HEK293 (cell line): ENCODE measurements around the gene MYLK.
"Not testable (repeated sequence)": the region's sequence is repeated elsewhere in the genome, so short reads cannot be mapped to it uniquely, and the experiment has no call there.

Experiments
- CTCF ChIA-PET: fragments of 350-600 bp; formaldehyde crosslinking; extraction: SDS; loops from one replicate; lab custom pipeline; 2021; ENCODE audit warnings: antibody characterized with exemption; lab: Yijun Ruan, JAX
- POLR2A ChIA-PET: fragments of 300-600 bp; formaldehyde crosslinking; extraction: SDS; loops from one replicate; lab custom pipeline; 2020; ENCODE audit warnings: antibody characterized with exemption, inconsistent platforms; lab: Yijun Ruan, JAX
- H3K27ac ChIP-seq: fragments of 200-500 bp; sonication (Bioruptor generic); 2 replicates; pipeline ENCODE4 v1.5.1; 2014; ENCODE audit warnings: low read depth, low read length, control low read depth, inconsistent platforms; ENCODE audit errors: extremely low read depth
- H3K36me3 ChIP-seq, 2 experiments: fragments of 200-500 bp in 1 of 2; sonication (Bioruptor generic) in 1 of 2; 1 replicate in 1 of 2; 2 replicates in 1 of 2; pipeline ENCODE4 v1.5.1; 2014 to 2017; ENCODE audit warnings: inconsistent platforms in 2 of 2, low read length in 2 of 2; ENCODE audit not compliant: control insufficient read depth in 2 of 2, insufficient read depth in 1 of 2
- H3K4me1 ChIP-seq: fragments of 200-500 bp; sonication (Bioruptor generic); 2 replicates; pipeline ENCODE4 v1.5.1; 2014; ENCODE audit warnings: mild to moderate bottlenecking, low read length, inconsistent platforms; ENCODE audit not compliant: control insufficient read depth, insufficient read depth
- H3K4me3 ChIP-seq: 2 replicates; pipeline ENCODE4 v1.5.1; 2011; ENCODE audit warnings: low read depth, mild to moderate bottlenecking, control low read depth, low read length, moderate library complexity
- H3K9me3 ChIP-seq: fragments of 200-500 bp; sonication (Bioruptor generic); 2 replicates; pipeline ENCODE4 v1.5.1; 2014; ENCODE audit warnings: low read depth, low read length, inconsistent platforms; ENCODE audit not compliant: control insufficient read depth, insufficient read depth
- HOXA7 ChIP-seq: sonication (generic); formaldehyde crosslinking; IDR thresholded peaks from 2 replicates; pipeline ENCODE4 v1.8.1; 2022; ENCODE audit warnings: missing genetic modification reagents, borderline replicate concordance
- MEIS1 ChIP-seq: sonication (generic); formaldehyde crosslinking; IDR thresholded peaks from 2 replicates; pipeline ENCODE4 v1.8.1; 2022; ENCODE audit warnings: missing genetic modification reagents, mild to moderate bottlenecking, borderline replicate concordance
- ZEB2 ChIP-seq: fragments of 450-650 bp; formaldehyde crosslinking; IDR thresholded peaks from 2 replicates; pipeline ENCODE4 v1.5.1; 2016; ENCODE audit warnings: missing biosample characterization, missing genetic modification characterization
- ZFP69B ChIP-seq: fragments of 450-650 bp; formaldehyde crosslinking; IDR thresholded peaks from 2 replicates; pipeline ENCODE4 v1.5.1; 2016; ENCODE audit warnings: missing biosample characterization, missing genetic modification characterization
- ZNF140 ChIP-seq: fragments of 450-650 bp; formaldehyde crosslinking; IDR thresholded peaks from 2 replicates; pipeline ENCODE4 v1.5.1; 2016; ENCODE audit warnings: missing biosample characterization, missing genetic modification characterization
- ZNF169 ChIP-seq: fragments of 450-650 bp; formaldehyde crosslinking; IDR thresholded peaks from 2 replicates; pipeline ENCODE4 v1.5.1; 2016; ENCODE audit warnings: missing biosample characterization, missing genetic modification characterization
- ZNF184 ChIP-seq: fragments of 450-650 bp; IDR thresholded peaks from 2 replicates; pipeline ENCODE4 v1.5.1; 2018; ENCODE audit warnings: missing biosample characterization, mild to moderate bottlenecking, missing genetic modification characterization
- ZNF214 ChIP-seq: fragments of 450-650 bp; formaldehyde crosslinking; IDR thresholded peaks from 2 replicates; pipeline ENCODE4 v1.5.1; 2017; ENCODE audit warnings: missing biosample characterization, mild to moderate bottlenecking, missing genetic modification characterization, borderline replicate concordance
- ZNF24 ChIP-seq: fragments of 450-650 bp; formaldehyde crosslinking; IDR thresholded peaks from 2 replicates; pipeline ENCODE4 v1.5.1; 2016; ENCODE audit warnings: missing biosample characterization, missing genetic modification characterization
- ZNF266 ChIP-seq: fragments of 450-650 bp; formaldehyde crosslinking; IDR thresholded peaks from 2 replicates; pipeline ENCODE4 v1.5.1; 2016; ENCODE audit warnings: missing biosample characterization, missing genetic modification characterization, low read depth
- ZNF302 ChIP-seq: fragments of 450-650 bp; formaldehyde crosslinking; IDR thresholded peaks from 2 replicates; pipeline ENCODE4 v1.5.1; 2016; ENCODE audit warnings: missing biosample characterization, missing genetic modification characterization, low read depth
- ZNF391 ChIP-seq: fragments of 450-650 bp; formaldehyde crosslinking; IDR thresholded peaks from 2 replicates; pipeline ENCODE4 v1.5.1; 2016; ENCODE audit warnings: low read depth, missing biosample characterization, missing genetic modification characterization, borderline replicate concordance
- ZNF394 ChIP-seq: fragments of 450-650 bp; formaldehyde crosslinking; IDR thresholded peaks from 2 replicates; pipeline ENCODE4 v1.5.1; 2016; ENCODE audit warnings: missing biosample characterization, missing genetic modification characterization, mild to moderate bottlenecking, moderate library complexity, borderline replicate concordance
- ZNF416 ChIP-seq: fragments of 450-650 bp; formaldehyde crosslinking; IDR thresholded peaks from 2 replicates; pipeline ENCODE4 v1.5.1; 2016; ENCODE audit warnings: missing biosample characterization, missing genetic modification characterization
- ZNF548 ChIP-seq: fragments of 450-650 bp; formaldehyde crosslinking; IDR thresholded peaks from 2 replicates; pipeline ENCODE4 v1.5.1; 2016; ENCODE audit warnings: missing biosample characterization, missing genetic modification characterization
- ZNF558 ChIP-seq: fragments of 450-650 bp; formaldehyde crosslinking; IDR thresholded peaks from 2 replicates; pipeline ENCODE4 v1.5.1; 2016; ENCODE audit warnings: missing biosample characterization, missing genetic modification characterization
- ZNF600 ChIP-seq: fragments of 450-650 bp; formaldehyde crosslinking; IDR thresholded peaks from 2 replicates; pipeline ENCODE4 v1.5.1; 2016; ENCODE audit warnings: missing biosample characterization, missing genetic modification characterization
- ZNF658 ChIP-seq: fragments of 450-650 bp; formaldehyde crosslinking; IDR thresholded peaks from 2 replicates; pipeline ENCODE4; 2016; ENCODE audit warnings: missing biosample characterization, missing genetic modification characterization
- ZNF677 ChIP-seq: fragments of 450-650 bp; IDR thresholded peaks from 2 replicates; pipeline ENCODE4 v1.5.0; 2018; ENCODE audit warnings: missing biosample characterization, mild to moderate bottlenecking, missing genetic modification characterization, moderate library complexity
- ZSCAN30 ChIP-seq: fragments of 450-650 bp; IDR thresholded peaks from 2 replicates; pipeline ENCODE4 v1.5.1; 2018; ENCODE audit warnings: missing biosample characterization, mild to moderate bottlenecking, missing genetic modification characterization, moderate library complexity
- TF ChIP-seq, protein P1 (sequence below): fragments of 450-650 bp; formaldehyde crosslinking; IDR thresholded peaks from 2 replicates; pipeline ENCODE4 v1.5.1; 2016; ENCODE audit warnings: missing biosample characterization, missing genetic modification characterization
- TF ChIP-seq, protein P2 (sequence below): fragments of 450-650 bp; formaldehyde crosslinking; IDR thresholded peaks from 2 replicates; pipeline ENCODE4 v1.5.1; 2017; ENCODE audit warnings: missing biosample characterization, missing genetic modification characterization
- TF ChIP-seq, protein P3 (sequence below): fragments of 450-650 bp; formaldehyde crosslinking; IDR thresholded peaks from 2 replicates; pipeline ENCODE4 v1.5.1; 2016; ENCODE audit warnings: missing biosample characterization, missing genetic modification characterization
- TF ChIP-seq, protein P4 (sequence below): fragments of 450-650 bp; formaldehyde crosslinking; IDR thresholded peaks from 2 replicates; pipeline ENCODE4 v1.5.1; 2017; ENCODE audit warnings: missing biosample characterization, missing genetic modification characterization

Gene MYLK

DNA sequence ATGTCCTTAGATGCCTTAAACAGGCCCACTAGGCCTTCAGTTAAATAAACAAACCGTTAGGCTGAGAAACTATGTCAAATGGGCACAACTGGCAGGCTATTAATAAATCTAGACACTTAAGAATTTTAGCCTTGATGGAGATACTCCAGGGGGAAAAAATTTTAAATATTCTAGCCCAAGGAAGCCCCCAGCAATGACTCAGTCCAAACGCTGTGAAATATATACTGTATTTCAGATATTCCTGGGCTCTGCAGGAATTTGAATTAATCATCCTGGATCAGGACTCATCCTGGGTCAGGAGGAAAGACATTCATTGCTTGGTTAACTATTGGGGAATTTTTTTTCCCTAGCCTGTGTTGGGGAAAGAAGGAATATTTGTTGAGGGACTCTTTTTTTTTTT is 166.7 kb downstream of the MYLK start:
- H3K27ac ChIP-seq, H3K9me3 ChIP-seq, H3K4me1 ChIP-seq, POLR2A ChIA-PET, H3K36me3 ChIP-seq, H3K4me3 ChIP-seq: not testable (repeated sequence)
- CTCF ChIA-PET, result interaction anchor here (1.1 to 4.5 kb wide), 3 partner anchors 13 to 64 kb away, joined by 3 to 52 read pairs (median 5); no protein-coding TSS in a partner anchor

DNA sequence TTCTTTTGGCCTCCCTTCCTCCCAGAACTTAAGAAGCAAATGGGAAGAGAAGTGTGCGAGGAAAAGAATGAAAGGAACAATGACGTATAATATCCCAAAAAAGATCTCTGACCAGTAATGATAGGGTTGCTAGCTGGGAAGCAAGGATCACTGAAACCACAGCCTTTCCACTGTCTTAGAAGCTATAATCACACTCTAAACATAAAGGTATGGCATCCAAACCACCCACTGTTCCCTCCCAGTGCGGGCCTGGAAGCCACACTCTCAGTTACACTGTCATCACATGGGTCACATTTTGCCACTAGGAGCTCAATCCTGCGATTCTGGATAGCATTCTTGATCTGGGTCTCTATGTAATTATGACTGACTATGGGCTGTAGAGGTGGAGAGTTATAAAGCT is 167.7 kb downstream of the MYLK start:
- no peak for TF ChIP-seq ZNF658 (tag by site-specific recombination)
- TF ChIP-seq ZNF24 (tag by site-specific recombination), result no peak
- no peak for TF ChIP-seq ZNF548 (tag by site-specific recombination)
- no peak for TF ChIP-seq HOXA7 (CRISPR knock-in tag)
- no peak for TF ChIP-seq ZNF677
- Histone ChIP-seq H3K4me1 (no peaks in the 10 kb centered on the region), H3K9me3 (no peaks in the 10 kb centered on the region), H3K4me3 (no peak overlapping the region), H3K27ac (no peak overlapping the region), H3K36me3 (no peaks in the 10 kb centered on the region)
- CTCF ChIA-PET, result interaction anchor here (0.6 to 4.5 kb wide), 7 partner anchors 12 to 111 kb away, joined by 3 to 52 read pairs (median 4); no protein-coding TSS in a partner anchor
- POLR2A ChIA-PET, result no interaction called here

DNA sequence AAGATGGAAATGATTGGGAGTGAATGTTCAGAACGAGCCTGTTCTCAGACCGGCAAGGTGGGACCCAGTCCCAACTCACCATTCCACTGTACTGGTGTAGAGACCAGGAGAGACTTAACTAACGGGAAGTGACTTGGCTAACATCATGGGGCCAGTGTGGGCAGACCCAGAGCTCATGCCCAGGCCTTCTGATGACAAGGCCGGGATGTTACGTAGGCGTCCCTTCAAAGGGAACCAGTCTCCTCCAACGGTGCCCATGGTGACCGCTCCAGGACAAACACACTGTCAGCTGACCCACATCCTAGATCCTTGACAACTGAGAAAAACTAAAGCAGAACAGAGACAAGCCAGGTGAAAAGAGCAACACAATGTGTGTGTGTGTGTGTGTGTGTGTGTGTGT is 170.9 kb downstream of the MYLK start:
- no peak overlapping the region for H3K4me3 ChIP-seq
- TF ChIP-seq ZNF302 (tag by site-specific recombination), result no peak
- TF ChIP-seq, protein P1, sequence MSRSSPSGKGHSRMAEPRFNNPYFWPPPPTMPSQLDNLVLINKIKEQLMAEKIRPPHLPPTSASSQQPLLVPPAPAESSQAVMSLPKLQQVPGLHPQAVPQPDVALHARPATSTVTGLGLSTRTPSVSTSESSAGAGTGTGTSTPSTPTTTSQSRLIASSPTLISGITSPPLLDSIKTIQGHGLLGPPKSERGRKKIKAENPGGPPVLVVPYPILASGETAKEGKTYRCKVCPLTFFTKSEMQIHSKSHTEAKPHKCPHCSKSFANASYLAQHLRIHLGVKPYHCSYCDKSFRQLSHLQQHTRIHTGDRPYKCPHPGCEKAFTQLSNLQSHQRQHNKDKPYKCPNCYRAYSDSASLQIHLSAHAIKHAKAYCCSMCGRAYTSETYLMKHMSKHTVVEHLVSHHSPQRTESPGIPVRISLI (tag by site-specific recombination), result no peak
- TF ChIP-seq ZNF394 (tag by site-specific recombination), result no peak
- TF ChIP-seq ZNF266 (tag by site-specific recombination), result no peak
- TF ChIP-seq ZNF184 (tag by site-specific recombination), result no peak
- no peak for TF ChIP-seq ZNF600 (tag by site-specific recombination)
- TF ChIP-seq ZSCAN30 (tag by site-specific recombination), result no peak
- TF ChIP-seq ZNF416 (tag by site-specific recombination), result no peak
- TF ChIP-seq ZNF391, result no peak
- TF ChIP-seq, protein P2, sequence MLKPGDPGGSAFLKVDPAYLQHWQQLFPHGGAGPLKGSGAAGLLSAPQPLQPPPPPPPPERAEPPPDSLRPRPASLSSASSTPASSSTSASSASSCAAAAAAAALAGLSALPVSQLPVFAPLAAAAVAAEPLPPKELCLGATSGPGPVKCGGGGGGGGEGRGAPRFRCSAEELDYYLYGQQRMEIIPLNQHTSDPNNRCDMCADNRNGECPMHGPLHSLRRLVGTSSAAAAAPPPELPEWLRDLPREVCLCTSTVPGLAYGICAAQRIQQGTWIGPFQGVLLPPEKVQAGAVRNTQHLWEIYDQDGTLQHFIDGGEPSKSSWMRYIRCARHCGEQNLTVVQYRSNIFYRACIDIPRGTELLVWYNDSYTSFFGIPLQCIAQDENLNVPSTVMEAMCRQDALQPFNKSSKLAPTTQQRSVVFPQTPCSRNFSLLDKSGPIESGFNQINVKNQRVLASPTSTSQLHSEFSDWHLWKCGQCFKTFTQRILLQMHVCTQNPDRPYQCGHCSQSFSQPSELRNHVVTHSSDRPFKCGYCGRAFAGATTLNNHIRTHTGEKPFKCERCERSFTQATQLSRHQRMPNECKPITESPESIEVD (tag by site-specific recombination), result no peak
- TF ChIP-seq, protein P3, sequence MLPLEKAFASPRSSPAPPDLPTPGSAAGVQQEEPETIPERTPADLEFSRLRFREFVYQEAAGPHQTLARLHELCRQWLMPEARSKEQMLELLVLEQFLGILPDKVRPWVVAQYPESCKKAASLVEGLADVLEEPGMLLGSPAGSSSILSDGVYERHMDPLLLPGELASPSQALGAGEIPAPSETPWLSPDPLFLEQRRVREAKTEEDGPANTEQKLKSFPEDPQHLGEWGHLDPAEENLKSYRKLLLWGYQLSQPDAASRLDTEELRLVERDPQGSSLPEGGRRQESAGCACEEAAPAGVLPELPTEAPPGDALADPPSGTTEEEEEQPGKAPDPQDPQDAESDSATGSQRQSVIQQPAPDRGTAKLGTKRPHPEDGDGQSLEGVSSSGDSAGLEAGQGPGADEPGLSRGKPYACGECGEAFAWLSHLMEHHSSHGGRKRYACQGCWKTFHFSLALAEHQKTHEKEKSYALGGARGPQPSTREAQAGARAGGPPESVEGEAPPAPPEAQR, result no peak
- TF ChIP-seq ZNF214 (tag by site-specific recombination), result no peak
- TF ChIP-seq ZFP69B (tag by site-specific recombination), result no peak
- TF ChIP-seq, protein P4, sequence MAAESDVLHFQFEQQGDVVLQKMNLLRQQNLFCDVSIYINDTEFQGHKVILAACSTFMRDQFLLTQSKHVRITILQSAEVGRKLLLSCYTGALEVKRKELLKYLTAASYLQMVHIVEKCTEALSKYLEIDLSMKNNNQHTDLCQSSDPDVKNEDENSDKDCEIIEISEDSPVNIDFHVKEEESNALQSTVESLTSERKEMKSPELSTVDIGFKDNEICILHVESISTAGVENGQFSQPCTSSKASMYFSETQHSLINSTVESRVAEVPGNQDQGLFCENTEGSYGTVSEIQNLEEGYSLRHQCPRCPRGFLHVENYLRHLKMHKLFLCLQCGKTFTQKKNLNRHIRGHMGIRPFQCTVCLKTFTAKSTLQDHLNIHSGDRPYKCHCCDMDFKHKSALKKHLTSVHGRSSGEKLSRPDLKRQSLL (tag by site-specific recombination), result no peak
- no peak for TF ChIP-seq ZNF140 (tag by site-specific recombination)
- TF ChIP-seq MEIS1 (CRISPR knock-in tag), result no peak
- TF ChIP-seq ZNF169, result no peak
- TF ChIP-seq ZEB2 (tag by site-specific recombination), result no peak
- no peak for TF ChIP-seq ZNF24 (tag by site-specific recombination)
- TF ChIP-seq ZNF558 (tag by site-specific recombination), result no peak
- no peaks in the 10 kb centered on the region for H3K4me1 ChIP-seq
- ChIA-PET POLR2A (no interaction called here), CTCF (interaction anchor here (2.5 kb wide), 1 partner anchor 61 kb away, joined by 11 read pairs; no protein-coding TSS in a partner anchor)
- H3K27ac ChIP-seq, result no peak overlapping the region
- no peaks in the 10 kb centered on the region for H3K9me3 ChIP-seq
- peaks cover 0 to 5% of the 10 kb centered on the region in 2 experiments; a peak in 1 of 3 replicates for H3K36me3 ChIP-seq
